Liver (tissue), 9 donors: ENCODE measurements around the gene CLIP1. TPM values are rescaled to one million over a fixed set of nuclear protein-coding genes. Genes with fewer than 3 reads are reported as not detected.

Experiments
- DNase-seq: peaks from one replicate; pipeline ENCODE4 v3.0.0-alpha.2; 2017; ENCODE audit warnings: low spot score
- H3K27ac ChIP-seq, 2 donors: one replicate each; pipeline ENCODE4 v1.7.0; 2013; ENCODE audit warnings: inconsistent platforms in 2 of 2, low read length in 2 of 2, control low read depth in 1 of 2, low read depth in 1 of 2, mild to moderate bottlenecking in 1 of 2
- H3K27me3 ChIP-seq, 4 donors: one replicate each; pipeline versions ENCODE4 v1.6.1 to v1.7.0; 2013; ENCODE audit warnings: low read length in 3 of 4, inconsistent platforms in 1 of 4, mild to moderate bottlenecking in 1 of 4, moderate library complexity in 1 of 4; ENCODE audit not compliant: control insufficient read depth in 4 of 4, insufficient read depth in 4 of 4
- H3K36me3 ChIP-seq, 4 donors: one replicate each; pipeline versions ENCODE4 v1.6.1 to v1.7.0; 2013; ENCODE audit warnings: low read length in 3 of 4, mild to moderate bottlenecking in 3 of 4, low read depth in 1 of 4, moderate library complexity in 1 of 4; ENCODE audit not compliant: control insufficient read depth in 4 of 4, insufficient read depth in 3 of 4
- H3K4me1 ChIP-seq, 4 donors: one replicate each; pipeline versions ENCODE4 v1.6.1 to v1.7.0; 2013; ENCODE audit warnings: low read length in 3 of 4, mild to moderate bottlenecking in 3 of 4, moderate library complexity in 1 of 4; ENCODE audit not compliant: control insufficient read depth in 4 of 4, insufficient read depth in 4 of 4
- H3K4me3 ChIP-seq, 3 donors: one replicate each; pipeline versions ENCODE4 v1.6.1 to v1.7.0; 2013; ENCODE audit warnings: low read length in 3 of 3, control low read depth in 1 of 3, low read depth in 1 of 3, mild to moderate bottlenecking in 1 of 3
- H3K9ac ChIP-seq, 2 donors: one replicate each; pipeline ENCODE4 v1.7.0; 2013; ENCODE audit warnings: low read length in 2 of 2, mild to moderate bottlenecking in 2 of 2, moderate library complexity in 2 of 2, control low read depth in 1 of 2, low read depth in 1 of 2
- H3K9me3 ChIP-seq, 4 donors: one replicate each; pipeline versions ENCODE4 v1.6.1 to v1.7.0; 2013; ENCODE audit warnings: low read length in 3 of 4; ENCODE audit not compliant: control insufficient read depth in 4 of 4
- ATF3 ChIP-seq: IDR thresholded peaks from 2 replicates; pipeline ENCODE4 v1.6.1; 2016; ENCODE audit warnings: antibody characterized with exemption
- CTCF ChIP-seq: fragments of 150-350 bp; IDR thresholded peaks from 2 replicates; pipeline ENCODE4 v1.5.1; 2017; ENCODE audit warnings: improper control_type of control experiment, low read depth, low read length; ENCODE audit not compliant: missing input control
- FOXA1 ChIP-seq: IDR thresholded peaks from 2 replicates; pipeline ENCODE4 v1.6.1; 2016; ENCODE audit warnings: antibody characterized with exemption
- FOXA2 ChIP-seq: IDR thresholded peaks from 2 replicates; pipeline ENCODE4 v1.6.1; 2016; ENCODE audit warnings: antibody characterized with exemption
- GABPA ChIP-seq, 2 donors: IDR thresholded peaks in 1 of 2; conservative IDR thresholded peaks in 1 of 2; 2 replicates each; pipeline ENCODE4 v1.6.1; 2016; ENCODE audit warnings: antibody characterized with exemption in 2 of 2, mild to moderate bottlenecking in 1 of 2, moderate library complexity in 1 of 2
- HNF4A ChIP-seq, 2 donors: conservative IDR thresholded peaks; 2 replicates each; pipeline ENCODE4 v1.6.1; 2016; ENCODE audit warnings: antibody characterized with exemption in 2 of 2, mild to moderate bottlenecking in 2 of 2
- HNF4G ChIP-seq: IDR thresholded peaks from 2 replicates; pipeline ENCODE4 v1.6.1; 2016; ENCODE audit warnings: antibody characterized with exemption
- JUND ChIP-seq, 2 donors: IDR thresholded peaks; 2 replicates each; pipeline ENCODE4 v1.6.1; 2016; ENCODE audit warnings: antibody characterized with exemption in 2 of 2
- MAX ChIP-seq: IDR thresholded peaks from 2 replicates; pipeline ENCODE4 v1.6.1; 2016; ENCODE audit warnings: antibody characterized with exemption
- NR2F2 ChIP-seq: IDR thresholded peaks from 2 replicates; pipeline ENCODE4 v1.6.1; 2016; ENCODE audit warnings: antibody characterized with exemption
- RAD21 ChIP-seq, 2 donors: IDR thresholded peaks; 2 replicates each; pipeline ENCODE4 v1.6.1; 2016; ENCODE audit warnings: antibody characterized with exemption in 2 of 2, mild to moderate bottlenecking in 2 of 2
- RXRA ChIP-seq, 2 donors: IDR thresholded peaks; 2 replicates each; pipeline ENCODE4 v1.6.1; 2017 to 2018; ENCODE audit warnings: antibody characterized with exemption in 2 of 2, mild to moderate bottlenecking in 1 of 2
- TAF1 ChIP-seq: conservative IDR thresholded peaks from 2 replicates; pipeline ENCODE4 v1.6.1; 2016; ENCODE audit warnings: antibody characterized with exemption, mild to moderate bottlenecking
- YY1 ChIP-seq: IDR thresholded peaks from 2 replicates; pipeline ENCODE4 v1.6.1; 2016; ENCODE audit warnings: antibody characterized with exemption, mild to moderate bottlenecking
- WGBS: extraction: QIAGEN DNeasy Blood & Tissue Kit; methylation state at CpG from one replicate; pipeline ENCODE4 v1.1.7; 2013; 5-methylcytosine and 5-hydroxymethylcytosine counted together
- polyA plus RNA-seq, 2 donors: library from polyadenylated mRNA; stranded (reverse) in 1 of 2; unstranded in 1 of 2; fragments of 200-250 nt in 1 of 2; fragments of >200 nt in 1 of 2; fragmentation: Nextera tagmentation in 1 of 2; extraction: Ambion mirVana in 1 of 2; gene quantifications; one replicate each; pipeline versions ENCODE4 v1.2.1 to v1.2.3, GENCODE V29; 2013 to 2015
- total RNA-seq, 2 donors: library from RNA; depleted of rRNA; stranded (reverse); fragments of >200 nt; gene quantifications; one replicate each; pipeline ENCODE4 v1.2.3, GENCODE V29; 2014
- TF ChIP-seq, protein P1 (sequence below): IDR thresholded peaks from 2 replicates; pipeline ENCODE4 v1.6.1; 2016; ENCODE audit warnings: antibody characterized with exemption, mild to moderate bottlenecking
- TF ChIP-seq, protein P2 (sequence below): IDR thresholded peaks from 2 replicates; pipeline ENCODE4 v1.6.1; 2016; ENCODE audit warnings: antibody characterized with exemption
- donor health status: healthy.
- donor health status: healthy.
- donor health status: healthy.
- donor health status: healthy.
- donor health status: healthy.

Gene CLIP1
- total and polyA plus RNA-seq, 4 donors, result 13.0 to 41.9 (median 26.0) TPM

DNA sequence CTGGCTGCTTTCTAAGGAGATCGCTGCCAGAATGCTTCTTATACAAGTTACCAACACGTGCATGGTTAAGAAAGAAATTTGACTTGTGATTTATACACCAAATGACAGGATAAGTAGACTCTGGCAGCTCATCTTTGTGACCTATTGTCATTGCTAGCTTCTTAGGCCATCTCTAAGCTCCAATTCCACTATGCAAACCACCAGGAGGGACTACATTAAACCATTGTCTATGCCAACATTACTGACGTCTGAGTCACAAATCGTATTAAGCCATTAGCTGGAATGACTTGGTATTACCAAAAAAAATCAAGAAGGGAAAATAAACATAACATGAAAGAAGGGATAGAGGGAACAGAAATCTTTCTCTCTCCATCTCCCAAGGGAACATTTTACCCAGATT, 140.4 kb downstream of the CLIP1 start:
- no peak overlapping the region for H3K27ac ChIP-seq
- no peak for DNase-seq
- WGBS, result 90% methylated on average over 4 of the region's 4 CpGs
- no peaks in the 10 kb centered on the region for H3K27me3 ChIP-seq
- no peak overlapping the region for H3K4me3 ChIP-seq
- TF ChIP-seq RXRA (IDR thresholded peaks at IDR 0.05), result no peak
- no peak for TF ChIP-seq NR2F2
- no peak for TF ChIP-seq HNF4A (conservative IDR thresholded peaks at IDR 0.05)
- TF ChIP-seq FOXA1, result no peak
- TF ChIP-seq MAX, result no peak
- TF ChIP-seq FOXA2, result no peak
- no peak for TF ChIP-seq RAD21 (IDR thresholded peaks at IDR 0.05)
- H3K9ac ChIP-seq, result no peak overlapping the region
- peaks cover 7 to 37% (median 24%) of the 10 kb centered on the region in 4 donors for H3K36me3 ChIP-seq
- H3K9me3 ChIP-seq, result no peaks in the 10 kb centered on the region
- no peaks in the 10 kb centered on the region for H3K4me1 ChIP-seq

DNA sequence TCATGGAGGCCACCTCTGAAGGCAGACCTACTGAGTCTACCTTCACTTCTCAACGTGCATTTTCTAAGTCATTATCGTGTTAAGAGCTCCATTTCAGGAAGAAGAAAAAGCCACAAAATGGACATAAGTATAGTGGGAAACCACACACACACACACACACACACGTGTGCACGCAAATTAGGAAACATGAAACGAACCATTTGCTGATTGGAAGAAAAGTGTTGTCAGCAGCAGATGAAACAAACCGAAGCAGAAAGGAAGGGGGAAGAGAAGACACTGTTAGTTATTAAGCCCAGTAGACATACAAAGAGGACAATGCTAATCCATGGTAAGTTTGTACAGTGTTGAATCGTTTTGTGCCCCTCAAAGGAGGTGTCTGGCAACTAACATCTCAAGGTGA, 146.2 kb downstream of the CLIP1 start:
- DNase-seq, result no peak
- TF ChIP-seq TAF1 (no peak), ATF3 (no peak), HNF4A (conservative IDR thresholded peaks at IDR 0.05) (no peak), CTCF (no peak), MAX (no peak), NR2F2 (no peak), RAD21 (IDR thresholded peaks at IDR 0.05) (no peak), YY1 (no peak), HNF4G (no peak), FOXA1 (no peak), GABPA (IDR thresholded peaks at IDR 0.05 in 1 of 2, conservative IDR thresholded peaks at IDR 0.05 in 1 of 2) (no peak), JUND (IDR thresholded peaks at IDR 0.05) (no peak), FOXA2 (no peak)
- TF ChIP-seq, protein P1, sequence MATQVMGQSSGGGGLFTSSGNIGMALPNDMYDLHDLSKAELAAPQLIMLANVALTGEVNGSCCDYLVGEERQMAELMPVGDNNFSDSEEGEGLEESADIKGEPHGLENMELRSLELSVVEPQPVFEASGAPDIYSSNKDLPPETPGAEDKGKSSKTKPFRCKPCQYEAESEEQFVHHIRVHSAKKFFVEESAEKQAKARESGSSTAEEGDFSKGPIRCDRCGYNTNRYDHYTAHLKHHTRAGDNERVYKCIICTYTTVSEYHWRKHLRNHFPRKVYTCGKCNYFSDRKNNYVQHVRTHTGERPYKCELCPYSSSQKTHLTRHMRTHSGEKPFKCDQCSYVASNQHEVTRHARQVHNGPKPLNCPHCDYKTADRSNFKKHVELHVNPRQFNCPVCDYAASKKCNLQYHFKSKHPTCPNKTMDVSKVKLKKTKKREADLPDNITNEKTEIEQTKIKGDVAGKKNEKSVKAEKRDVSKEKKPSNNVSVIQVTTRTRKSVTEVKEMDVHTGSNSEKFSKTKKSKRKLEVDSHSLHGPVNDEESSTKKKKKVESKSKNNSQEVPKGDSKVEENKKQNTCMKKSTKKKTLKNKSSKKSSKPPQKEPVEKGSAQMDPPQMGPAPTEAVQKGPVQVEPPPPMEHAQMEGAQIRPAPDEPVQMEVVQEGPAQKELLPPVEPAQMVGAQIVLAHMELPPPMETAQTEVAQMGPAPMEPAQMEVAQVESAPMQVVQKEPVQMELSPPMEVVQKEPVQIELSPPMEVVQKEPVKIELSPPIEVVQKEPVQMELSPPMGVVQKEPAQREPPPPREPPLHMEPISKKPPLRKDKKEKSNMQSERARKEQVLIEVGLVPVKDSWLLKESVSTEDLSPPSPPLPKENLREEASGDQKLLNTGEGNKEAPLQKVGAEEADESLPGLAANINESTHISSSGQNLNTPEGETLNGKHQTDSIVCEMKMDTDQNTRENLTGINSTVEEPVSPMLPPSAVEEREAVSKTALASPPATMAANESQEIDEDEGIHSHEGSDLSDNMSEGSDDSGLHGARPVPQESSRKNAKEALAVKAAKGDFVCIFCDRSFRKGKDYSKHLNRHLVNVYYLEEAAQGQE, result no peak
- TF ChIP-seq, protein P2, sequence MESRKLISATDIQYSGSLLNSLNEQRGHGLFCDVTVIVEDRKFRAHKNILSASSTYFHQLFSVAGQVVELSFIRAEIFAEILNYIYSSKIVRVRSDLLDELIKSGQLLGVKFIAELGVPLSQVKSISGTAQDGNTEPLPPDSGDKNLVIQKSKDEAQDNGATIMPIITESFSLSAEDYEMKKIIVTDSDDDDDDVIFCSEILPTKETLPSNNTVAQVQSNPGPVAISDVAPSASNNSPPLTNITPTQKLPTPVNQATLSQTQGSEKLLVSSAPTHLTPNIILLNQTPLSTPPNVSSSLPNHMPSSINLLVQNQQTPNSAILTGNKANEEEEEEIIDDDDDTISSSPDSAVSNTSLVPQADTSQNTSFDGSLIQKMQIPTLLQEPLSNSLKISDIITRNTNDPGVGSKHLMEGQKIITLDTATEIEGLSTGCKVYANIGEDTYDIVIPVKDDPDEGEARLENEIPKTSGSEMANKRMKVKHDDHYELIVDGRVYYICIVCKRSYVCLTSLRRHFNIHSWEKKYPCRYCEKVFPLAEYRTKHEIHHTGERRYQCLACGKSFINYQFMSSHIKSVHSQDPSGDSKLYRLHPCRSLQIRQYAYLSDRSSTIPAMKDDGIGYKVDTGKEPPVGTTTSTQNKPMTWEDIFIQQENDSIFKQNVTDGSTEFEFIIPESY, result no peak

More for the DNA sequence above, 146.2 kb downstream of the CLIP1 start:
- Histone ChIP-seq H3K9ac (no peak overlapping the region), H3K4me3 (no peak overlapping the region), H3K9me3 (no peaks in the 10 kb centered on the region), H3K27ac (no peak overlapping the region), H3K36me3 (peaks cover 9 to 51% (median 38%) of the 10 kb centered on the region in 4 donors), H3K4me1 (no peaks in the 10 kb centered on the region), H3K27me3 (no peaks in the 10 kb centered on the region)
- WGBS, result 85% methylated on average over 7 of the region's 7 CpGs
